ENCODE results near the gene CTBP2. TPM values are rescaled to one million over a fixed set of nuclear protein-coding genes. Genes with fewer than 3 reads are reported as not detected.
A peak's percentile ranks its signal among the peaks of the same experiment; 100 is the strongest.
"Not testable (repeated sequence)": the region's sequence is repeated elsewhere in the genome, so short reads cannot be mapped to it uniquely, and the experiment has no call there.

The CTBP2 gene
- total RNA-seq, 1 experiment from 2014 or later = 88.7 TPM

DNA sequence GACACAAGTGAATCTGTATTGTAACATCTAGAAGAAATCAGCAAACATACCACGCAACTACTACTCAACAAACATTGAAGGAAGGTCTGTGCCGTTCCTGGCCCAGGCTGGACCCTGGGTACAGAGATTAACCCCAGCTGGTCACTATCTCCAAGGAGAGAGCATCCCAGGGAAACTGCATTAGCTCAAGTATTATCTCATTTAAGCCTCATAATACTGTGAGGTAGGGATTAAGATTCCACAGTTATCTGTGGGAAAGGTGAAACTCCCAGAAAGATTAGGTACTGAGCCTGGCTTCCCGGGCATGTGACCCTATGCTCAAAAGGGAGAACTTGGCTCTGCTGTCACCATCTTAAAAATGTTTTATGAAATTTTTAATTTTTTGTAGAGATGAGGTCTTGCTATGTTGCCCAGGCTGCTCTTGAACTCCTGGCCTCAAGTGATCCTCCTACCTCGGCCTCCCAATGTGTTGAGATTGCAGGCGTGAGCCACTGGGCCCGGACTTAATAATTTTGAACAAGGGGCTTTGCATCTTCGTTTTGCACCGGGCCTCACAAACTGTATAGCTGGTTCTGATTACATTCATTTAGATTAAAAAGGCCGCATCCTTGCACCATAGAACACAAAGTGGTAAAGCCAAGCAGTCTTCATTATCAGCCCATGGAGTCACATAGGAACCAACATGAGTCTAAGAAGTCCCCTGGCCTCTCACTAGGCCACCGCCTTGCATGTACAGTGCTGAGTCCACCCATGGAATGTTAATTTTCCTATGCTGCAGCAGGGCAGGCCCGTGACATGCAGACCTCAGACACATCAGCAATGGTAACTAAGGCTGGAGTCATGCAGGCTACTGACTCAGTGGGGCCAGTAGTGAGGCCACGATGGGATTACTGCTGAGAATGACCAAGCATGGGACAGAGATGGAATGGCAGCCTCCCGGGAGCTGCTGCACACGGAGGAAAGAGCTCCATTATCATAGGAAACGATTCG is 5.5 kb upstream of the CTBP2 start:
- no peaks in the 10 kb centered on the region for H3K36me3 ChIP-seq
- no peak for DNase-seq
- no peak overlapping the region for H3K4me3 ChIP-seq
- H3K27me3 ChIP-seq = no peaks in the 10 kb centered on the region
- H3K9me3 ChIP-seq = no peaks in the 10 kb centered on the region

DNA sequence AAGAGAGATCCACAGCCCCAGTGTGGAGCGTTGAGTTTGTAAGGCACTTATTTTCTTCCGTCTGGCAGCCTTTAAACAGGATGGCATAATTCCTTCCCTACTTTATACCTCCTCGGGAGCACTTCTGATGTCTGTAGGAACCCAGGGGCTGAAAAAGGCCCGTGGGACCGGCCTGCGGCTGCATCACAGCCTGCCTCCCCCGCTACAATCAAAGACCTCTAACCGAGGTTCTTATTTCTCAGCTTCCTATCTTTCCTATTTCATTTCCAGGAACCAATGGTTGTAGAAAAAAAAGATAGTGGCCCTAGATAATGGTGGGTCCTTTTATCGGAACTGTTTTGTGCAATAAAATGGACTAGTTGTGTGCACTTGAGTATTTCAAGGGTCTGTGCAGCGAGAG is 4.1 kb upstream of the CTBP2 start:
- Histone ChIP-seq H3K9me3 (no peaks in the 10 kb centered on the region), H3K4me3 (no peak overlapping the region), H3K27me3 (no peaks in the 10 kb centered on the region), H3K36me3 (no peaks in the 10 kb centered on the region)
- no peak for DNase-seq

DNA sequence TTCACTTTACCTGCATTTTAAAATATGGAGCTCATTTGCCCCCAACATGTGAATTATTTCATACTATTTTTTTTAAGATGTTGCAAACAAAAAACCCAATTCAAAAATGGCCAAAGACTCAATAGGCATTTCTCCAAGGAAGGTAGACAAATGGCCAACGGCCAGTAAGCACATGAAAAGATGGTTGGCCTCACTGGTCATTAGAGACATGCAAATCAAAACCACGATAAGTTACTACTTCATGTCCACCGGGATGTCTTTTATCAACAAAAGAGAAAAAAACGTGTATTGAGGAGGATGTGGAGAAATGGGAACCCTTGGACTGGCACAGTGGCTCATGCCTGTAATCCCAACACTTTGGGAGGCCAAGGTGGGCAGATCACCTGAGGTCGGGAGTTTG is 3.4 kb upstream of the CTBP2 start:
- DNase-seq = no peak
- H3K27me3 ChIP-seq = no peaks in the 10 kb centered on the region
- no peaks in the 10 kb centered on the region for H3K36me3 ChIP-seq
- no peak overlapping the region for H3K4me3 ChIP-seq
- no peaks in the 10 kb centered on the region for H3K9me3 ChIP-seq

DNA sequence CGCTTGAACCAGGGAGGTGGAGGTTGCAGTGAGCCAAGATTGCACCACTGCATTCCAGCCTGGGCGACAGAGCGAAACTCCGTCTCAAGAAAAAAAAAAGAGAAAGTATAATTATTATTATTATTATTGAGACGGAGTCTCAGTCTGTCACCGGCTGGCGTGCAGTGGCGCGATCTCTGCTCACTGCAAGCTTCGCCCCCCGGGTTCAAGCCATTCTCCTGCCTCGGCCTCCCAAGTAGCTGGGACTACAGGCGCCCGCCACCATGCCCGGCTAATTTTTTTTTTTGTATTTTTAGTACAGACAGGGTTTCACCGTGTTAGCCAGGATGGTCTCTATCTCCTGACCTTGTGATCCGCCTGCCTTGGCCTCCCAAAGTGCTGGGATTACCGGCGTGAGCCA is 2.9 kb upstream of the CTBP2 start:
- not testable (repeated sequence) for H3K9me3 ChIP-seq, H3K27me3 ChIP-seq, H3K4me3 ChIP-seq, DNase-seq, H3K36me3 ChIP-seq

DNA sequence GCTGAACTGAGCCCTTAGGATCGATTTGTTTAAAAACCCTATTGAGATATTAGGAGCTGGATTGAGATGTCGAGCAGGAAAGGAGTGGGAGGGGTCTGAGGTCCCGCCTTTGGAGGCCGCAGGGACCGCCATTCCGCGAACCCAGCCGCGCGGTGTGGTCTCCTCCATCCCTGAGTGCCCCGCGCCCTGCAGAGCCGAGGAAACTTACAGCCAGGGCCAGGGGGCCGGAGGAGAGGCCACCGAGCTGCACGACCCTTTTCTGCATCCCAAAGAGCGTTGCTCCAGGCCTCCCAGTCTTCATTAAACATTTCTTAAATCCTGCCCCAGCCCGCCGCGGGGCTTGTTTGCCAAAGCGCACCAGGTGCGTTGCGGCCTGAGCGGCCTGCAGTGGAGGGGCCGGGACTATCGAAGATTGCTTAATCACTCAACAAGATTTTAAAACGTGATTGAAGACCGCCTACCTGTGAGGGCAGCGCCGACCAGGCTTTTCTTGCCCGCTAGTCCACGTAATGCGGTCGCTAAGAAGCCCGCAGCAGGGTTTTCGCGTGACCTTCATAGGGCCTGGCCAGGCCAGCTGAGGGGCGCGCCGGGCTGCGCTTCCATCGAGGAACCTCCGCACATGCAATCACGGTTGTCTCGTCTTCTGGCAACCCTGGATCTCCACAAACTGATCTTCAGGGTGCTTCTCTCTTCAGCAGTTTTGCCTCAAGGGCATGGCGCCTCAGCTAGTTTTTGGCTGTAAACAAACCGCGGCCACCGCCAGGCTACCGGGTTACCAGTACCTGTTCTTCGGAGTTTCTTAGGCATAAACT is 2.0 kb upstream of the CTBP2 start:
- H3K9me3 ChIP-seq = no peaks in the 10 kb centered on the region
- no peak for DNase-seq
- H3K4me3 ChIP-seq = peak overlapping the region; percentile 72
- no peaks in the 10 kb centered on the region for H3K27me3 ChIP-seq
- H3K36me3 ChIP-seq = 0 out of 2 replicates have a peak, but pooled peaks cover 3% of the 10 kb centered on the region

DNA sequence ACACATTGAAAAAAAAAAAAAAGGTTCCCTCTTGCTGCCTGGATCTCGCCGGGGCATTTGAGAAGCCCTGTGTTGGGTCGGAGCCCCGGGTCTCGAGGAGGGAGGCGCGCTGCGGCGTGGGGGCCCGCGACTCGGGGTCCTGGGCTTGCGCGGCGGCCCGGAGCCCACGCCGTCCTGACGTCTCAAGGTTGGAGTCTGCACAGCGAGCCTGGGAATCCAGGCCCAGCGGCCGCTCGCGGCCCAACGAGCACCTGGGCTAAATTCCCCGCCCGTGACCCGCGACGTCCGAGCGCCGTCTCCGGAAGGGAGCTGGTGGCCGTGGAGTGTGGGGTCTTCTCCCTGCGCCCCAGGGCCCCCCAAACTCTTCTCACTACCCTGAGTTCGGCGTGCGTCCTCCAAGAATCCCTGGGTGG is 1.4 kb upstream of the CTBP2 start:
- no peaks in the 10 kb centered on the region for H3K27me3 ChIP-seq
- no peak for DNase-seq
- H3K36me3 ChIP-seq = peaks cover 5% of the 10 kb centered on the region
- peak overlapping the region; percentile 72 for H3K4me3 ChIP-seq
- H3K9me3 ChIP-seq = no peaks in the 10 kb centered on the region

DNA sequence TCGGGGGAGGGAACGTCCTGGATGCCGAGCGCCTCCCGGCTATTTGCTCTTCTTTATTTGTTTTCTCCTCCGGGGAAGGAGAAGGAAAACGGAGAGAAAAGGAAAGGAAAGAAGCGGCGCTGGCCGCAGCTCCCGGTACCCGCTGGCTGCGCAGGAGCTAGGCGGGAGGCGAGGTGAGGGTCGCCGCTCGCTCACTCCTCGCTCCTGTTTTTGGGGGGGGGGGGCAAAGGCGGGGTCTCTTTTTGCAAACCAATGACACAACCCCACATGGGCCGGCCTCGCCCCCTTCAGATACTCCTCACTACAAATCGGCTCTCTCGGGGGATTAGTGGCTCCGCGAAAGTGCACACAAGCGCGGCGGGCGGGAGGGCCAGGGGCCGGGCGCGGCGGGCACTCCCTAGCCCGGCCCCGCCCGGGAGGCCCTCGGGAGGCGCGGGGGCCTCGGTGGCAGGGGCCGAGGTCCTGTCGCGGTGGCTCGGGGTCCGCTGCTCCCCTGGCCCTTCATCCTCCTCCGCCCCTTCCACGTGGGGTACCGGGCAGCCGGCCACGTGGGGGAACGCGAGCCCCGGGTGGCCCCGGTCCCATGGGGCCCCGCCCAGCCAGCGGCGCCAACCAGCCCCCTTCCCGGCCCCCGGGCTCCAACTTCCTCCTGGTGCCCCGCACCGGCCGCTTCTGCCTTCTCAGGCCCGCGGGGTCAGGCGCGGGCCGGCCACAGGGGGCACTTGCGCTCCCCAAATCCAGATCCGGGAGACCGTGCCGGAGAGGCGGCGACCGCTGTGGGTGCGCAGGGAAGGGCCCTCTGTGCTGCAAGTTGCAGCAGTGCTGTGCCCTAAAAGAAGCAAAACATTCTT is 718 bp upstream of the CTBP2 start:
- Histone ChIP-seq H3K4me3 (peak overlapping the region; percentile 72), H3K27me3 (no peaks in the 10 kb centered on the region), H3K36me3 (peaks cover 10% of the 10 kb centered on the region), H3K9me3 (no peaks in the 10 kb centered on the region)
- DNase-seq = peak; percentile 94

DNA sequence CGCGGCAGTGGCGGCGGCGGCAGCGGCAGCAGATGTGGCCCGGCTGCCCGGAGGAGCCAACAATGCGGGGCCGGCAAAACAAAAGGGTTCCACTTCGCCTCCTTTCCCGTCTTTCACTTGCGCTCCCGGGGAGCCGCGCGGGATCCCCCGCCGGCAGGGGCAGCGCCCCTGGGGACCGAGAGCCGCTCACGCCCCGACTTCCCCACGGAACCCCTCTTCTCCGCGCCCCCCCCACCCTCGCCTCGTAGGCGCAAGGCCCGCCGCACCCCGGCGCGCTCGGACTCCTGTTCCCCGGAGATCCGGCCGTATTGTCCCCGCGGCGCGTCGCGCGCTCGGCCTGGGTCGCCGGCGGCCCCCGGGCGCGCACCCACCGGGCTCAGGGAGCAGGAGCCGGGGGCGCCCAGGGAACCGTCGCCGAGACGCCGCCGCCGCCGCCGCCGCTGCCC is 854 bp downstream of the CTBP2 start:
- DNase-seq = peak; percentile 21
- Histone ChIP-seq H3K27me3 (no peaks in the 10 kb centered on the region), H3K4me3 (peak overlapping the region; percentile 65), H3K36me3 (peaks cover 19% of the 10 kb centered on the region), H3K9me3 (no peaks in the 10 kb centered on the region)

DNA sequence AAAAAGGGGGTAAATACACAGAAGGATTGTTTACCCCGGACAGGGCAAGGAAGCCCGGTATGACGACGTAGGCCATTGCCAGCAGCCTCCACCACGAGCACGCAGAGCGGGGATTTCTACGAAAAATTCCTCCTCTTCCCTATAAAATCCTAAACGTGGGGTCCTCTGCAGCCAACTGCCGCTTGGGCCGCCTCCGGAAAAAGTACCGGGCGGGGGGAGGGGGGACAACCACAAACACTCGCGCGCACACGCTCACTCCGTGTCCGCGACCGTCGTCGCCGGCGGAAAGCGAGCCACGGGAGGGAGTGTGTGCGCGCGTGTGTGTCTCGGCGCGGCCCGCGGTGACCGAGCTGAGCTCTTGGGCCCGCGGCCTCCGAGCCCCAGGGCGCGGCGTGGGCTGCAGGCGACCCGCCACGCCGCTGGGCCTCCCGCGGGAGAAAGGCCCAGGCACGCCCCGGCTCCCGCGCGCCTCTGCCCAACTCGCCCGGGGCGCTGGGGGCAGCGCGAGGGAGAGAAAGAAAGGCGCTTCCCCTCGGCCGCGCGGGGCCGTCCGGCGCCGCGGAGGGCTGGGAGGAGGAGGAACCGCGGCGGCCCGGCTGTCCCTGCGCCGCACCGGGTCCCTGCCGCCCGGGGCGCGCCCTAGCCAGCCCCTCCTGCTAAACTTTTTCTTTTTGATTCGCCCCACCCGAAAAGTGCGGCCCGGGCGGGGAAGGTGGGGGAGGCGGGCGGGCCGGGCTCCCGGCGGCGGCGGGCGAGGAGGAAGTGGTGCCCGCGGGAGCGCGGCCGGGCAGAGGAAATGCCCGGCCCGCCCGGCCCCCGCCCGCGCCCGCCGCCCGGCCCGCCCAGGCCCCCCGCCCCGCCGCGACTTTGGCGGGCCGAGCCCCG is 1.5 kb downstream of the CTBP2 start:
- Histone ChIP-seq H3K4me3 (peak overlapping the region; percentile 65), H3K27me3 (no peaks in the 10 kb centered on the region), H3K9me3 (no peaks in the 10 kb centered on the region), H3K36me3 (peaks cover 22% of the 10 kb centered on the region)
- DNase-seq = peak; percentile 52

DNA sequence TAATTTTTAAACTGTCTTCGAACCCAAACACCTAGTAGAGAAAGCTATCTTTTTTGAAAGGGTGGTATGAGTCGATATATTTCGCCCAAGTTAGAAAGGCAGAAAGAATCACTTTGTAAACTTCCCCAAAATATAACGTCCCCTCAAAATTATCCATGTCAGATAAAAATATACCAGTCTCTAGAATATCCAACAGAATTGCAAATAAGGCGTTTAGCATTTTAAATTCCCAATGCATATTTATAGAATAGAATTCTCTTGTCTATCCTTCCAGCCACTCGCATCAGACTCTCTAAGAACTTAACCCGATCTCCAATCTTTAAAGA is 2.1 kb downstream of the CTBP2 start:
- Histone ChIP-seq H3K27me3 (no peaks in the 10 kb centered on the region), H3K36me3 (peaks cover 27% of the 10 kb centered on the region), H3K4me3 (peak overlapping the region; percentile 63), H3K9me3 (no peaks in the 10 kb centered on the region)
- no peak for DNase-seq

DNA sequence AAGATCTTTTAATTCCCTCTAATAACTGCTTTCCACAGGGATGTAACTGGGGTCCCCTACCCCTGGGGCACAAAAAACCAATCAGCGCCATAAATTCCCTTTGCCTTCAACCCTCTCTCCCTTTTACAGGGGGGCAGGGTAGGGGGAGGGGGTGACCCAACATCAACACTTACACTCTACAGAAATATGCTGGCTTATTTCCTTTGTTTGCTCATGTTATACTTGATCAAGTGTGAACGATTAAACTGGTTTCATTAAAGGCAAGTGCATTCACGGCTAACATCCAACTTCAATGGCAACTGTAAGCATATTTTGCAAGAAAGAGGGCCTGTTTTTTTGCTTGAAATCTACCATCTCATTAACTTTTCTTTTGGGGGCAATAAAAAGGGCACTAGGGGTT is 2.9 kb downstream of the CTBP2 start:
- H3K36me3 ChIP-seq = peaks cover 33% of the 10 kb centered on the region
- H3K9me3 ChIP-seq = no peaks in the 10 kb centered on the region
- no peaks in the 10 kb centered on the region for H3K27me3 ChIP-seq
- no peak for DNase-seq
- H3K4me3 ChIP-seq = peak overlapping the region; percentile 63

DNA sequence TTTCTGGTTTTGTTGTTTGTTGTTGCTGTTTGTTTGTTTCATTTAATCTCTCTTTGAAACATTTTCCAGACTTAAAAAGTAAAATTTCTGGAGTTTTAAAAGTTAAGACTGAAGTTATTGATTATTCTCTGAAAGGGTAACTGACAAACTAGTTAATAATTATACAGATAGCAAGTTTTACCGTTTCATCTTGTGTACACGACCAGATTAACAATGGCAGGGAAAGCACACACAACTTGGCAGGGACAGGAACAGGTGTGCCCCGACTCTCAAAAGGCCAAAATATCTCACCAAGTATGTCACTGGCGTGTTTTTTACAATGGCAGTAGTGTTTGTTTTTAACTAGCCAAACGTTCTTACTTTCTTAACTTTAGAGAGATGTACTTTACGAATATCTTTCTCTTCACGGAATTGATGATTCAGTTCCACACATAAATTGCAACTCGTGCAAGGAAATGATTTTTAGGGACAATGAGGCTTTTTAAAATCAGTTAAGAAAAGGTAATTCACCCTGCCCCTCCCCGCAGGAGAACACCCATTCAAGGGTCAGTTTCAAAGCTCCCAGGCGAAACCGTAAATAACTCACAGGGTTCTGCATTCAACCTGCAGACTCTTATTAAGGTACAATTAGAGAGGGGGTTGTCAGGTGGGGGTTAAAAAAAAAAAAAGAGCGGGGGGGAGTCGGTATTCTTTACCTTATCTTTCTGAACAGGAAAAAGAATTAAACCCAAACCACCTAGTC is 3.5 kb downstream of the CTBP2 start:
- H3K36me3 ChIP-seq = peaks cover 37% of the 10 kb centered on the region
- H3K4me3 ChIP-seq = peak overlapping the region; percentile 63
- H3K9me3 ChIP-seq = no peaks in the 10 kb centered on the region
- no peak for DNase-seq
- H3K27me3 ChIP-seq = no peaks in the 10 kb centered on the region

DNA sequence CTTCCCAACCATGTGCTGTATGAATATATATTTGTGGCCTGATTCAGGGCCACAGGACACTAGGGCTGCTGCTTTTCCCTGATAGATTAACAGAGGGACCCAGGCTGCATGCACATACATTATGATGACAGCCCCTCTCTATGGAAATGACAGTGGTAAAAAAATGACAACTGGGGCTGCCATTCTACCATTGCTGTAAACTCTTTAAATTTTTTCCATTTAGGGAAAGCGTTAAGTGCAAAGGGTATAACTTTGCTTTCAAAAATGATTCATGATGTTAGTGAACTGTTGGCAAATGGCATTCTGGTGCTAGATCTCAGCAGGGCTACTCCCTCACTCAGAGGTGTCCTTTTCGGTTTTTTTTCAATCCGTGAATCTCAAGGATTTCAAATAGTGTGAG is 4.2 kb downstream of the CTBP2 start:
- H3K27me3 ChIP-seq = no peaks in the 10 kb centered on the region
- H3K9me3 ChIP-seq = no peaks in the 10 kb centered on the region
- H3K4me3 ChIP-seq = peak overlapping the region; percentile 63
- no peak for DNase-seq
- H3K36me3 ChIP-seq = peaks cover 40% of the 10 kb centered on the region

DNA sequence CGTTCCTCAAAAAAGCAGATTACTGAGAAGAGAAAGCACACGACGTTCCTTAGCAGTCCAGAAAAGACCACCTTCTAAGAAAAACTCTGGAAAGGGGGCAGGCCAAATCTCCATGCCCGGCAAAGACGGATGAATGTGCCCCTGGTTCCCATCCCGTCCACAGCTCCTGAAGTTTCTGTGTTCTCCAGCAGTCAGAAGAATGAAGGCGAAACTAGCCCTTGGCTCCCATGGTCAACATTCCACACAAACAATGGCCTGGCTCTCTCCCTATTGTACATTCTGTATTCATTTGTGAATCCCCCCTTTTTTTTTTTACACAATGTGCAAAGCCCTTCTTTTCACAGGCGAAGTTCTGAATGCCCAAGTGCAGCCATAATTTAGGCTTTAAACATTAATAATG is 5.3 kb downstream of the CTBP2 start:
- Histone ChIP-seq H3K36me3 (peaks cover 49% of the 10 kb centered on the region), H3K4me3 (no peak overlapping the region), H3K27me3 (no peaks in the 10 kb centered on the region), H3K9me3 (no peaks in the 10 kb centered on the region)
- DNase-seq = no peak

DNA sequence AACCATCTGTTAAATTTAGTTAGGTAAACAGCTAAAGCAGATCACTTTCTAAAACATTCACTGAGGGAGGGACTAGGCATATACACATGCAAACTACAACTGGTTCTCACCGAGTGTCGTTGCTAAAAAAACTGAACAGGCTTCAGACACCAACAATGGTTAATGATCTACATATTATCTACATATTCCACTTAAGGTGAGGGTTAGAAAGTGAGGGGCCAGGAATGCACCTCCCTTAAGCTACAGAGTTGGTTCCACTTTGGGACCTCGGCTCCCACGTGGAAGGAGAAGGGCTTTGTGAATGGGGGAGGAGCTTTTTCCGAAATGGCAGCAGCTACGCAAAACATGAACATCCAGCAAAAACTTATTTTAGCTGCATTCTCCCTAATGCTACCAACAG is 5.8 kb downstream of the CTBP2 start:
- no peak for DNase-seq
- Histone ChIP-seq H3K4me3 (no peak overlapping the region), H3K27me3 (no peaks in the 10 kb centered on the region), H3K9me3 (no peaks in the 10 kb centered on the region), H3K36me3 (peaks cover 51% of the 10 kb centered on the region)

Data from MG63 (cell line).